OCI-M1 (cell line): ENCODE measurements around the gene DEFB124.
"Not testable (repeated sequence)": the region's sequence is repeated elsewhere in the genome, so short reads cannot be mapped to it uniquely, and the experiment has no call there.

Experiments
- DNase-seq: peaks from one replicate; lab custom pipeline; 2025; lab: John Stamatoyannopoulos, UW

DEFB124 gene

DNA sequence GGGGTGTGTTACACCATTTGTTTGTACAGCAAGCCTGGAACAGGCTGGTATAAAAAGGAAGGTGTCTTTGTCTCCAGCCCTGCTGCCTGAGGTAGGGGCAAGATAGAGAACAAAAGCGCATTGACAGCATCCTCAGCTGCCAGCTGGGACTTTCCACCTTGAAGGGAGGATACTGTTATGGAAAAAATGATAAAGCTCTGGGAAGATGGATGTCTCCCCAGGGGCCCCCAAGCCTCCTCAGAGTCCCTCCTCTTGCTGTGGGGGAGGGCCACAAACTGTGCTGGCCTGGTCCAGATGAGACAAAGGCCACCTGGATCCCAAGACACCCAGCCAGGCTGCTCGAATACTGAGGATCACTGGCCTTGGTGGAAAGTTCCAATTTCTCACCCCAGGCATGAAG is 13.2 kb upstream of the DEFB124 start:
- no peak for DNase-seq

DNA sequence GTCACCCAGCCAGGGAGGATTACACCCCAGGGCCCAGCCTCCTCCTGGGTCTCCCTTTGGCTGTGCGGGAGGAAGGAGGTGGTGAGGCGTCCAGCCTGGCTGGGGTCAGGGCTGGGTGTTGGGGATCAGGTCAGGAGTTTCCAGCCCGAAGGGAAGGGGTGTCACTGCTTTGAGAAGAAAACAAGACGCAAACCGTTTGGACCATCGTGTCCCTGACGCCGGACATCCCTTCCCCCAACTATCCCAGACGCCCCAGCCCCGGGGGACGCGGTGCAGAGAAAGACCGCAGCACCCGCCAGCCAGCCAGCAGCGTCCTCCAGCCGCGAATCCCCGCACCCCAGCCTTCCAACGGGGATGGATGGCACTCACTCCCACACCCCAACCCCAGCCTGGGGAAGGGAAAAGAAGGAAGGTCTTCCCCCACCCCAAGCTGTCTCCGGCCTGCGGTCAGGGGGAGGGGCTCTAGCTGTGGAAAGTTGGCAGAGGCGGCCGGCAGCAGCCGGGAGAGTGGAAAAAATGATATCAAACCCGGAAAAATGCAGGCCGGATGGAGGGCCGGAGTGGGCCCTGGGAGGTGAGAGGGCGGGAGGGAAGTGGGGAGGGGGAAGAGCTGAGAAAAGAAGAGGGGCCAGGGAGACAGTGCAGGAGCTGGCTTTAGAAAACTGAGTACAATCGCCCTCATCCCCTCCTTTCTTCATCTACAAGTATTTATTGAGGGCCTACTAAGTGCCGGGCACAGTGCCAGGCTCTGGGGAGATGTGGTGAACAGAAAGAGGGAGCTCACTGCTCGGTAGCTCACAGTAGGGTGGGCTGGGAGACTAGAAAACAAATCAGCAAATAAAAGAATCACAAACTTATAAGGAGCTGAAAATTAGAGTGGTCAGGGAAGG is 10.8 kb upstream of the DEFB124 start:
- peak; percentile 80 for DNase-seq

DNA sequence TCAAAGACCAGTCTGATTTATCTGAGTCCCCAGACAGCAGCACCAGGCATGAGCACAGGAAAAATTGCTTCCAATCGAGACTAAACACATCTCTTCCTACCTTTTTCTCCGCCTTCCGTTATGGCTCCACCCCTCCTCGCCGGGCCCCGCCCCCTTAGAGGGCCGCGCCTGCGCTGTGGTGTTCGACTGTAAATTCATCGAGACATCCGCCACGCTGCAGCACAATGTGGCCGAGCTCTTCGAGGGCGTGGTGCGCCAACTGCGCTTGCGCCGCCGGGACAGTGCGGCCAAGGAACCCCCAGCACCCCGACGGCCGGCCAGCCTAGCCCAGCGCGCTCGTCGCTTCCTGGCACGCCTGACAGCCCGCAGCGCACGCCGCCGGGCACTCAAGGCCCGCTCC is 9.1 kb upstream of the DEFB124 start:
- DNase-seq: no peak

DNA sequence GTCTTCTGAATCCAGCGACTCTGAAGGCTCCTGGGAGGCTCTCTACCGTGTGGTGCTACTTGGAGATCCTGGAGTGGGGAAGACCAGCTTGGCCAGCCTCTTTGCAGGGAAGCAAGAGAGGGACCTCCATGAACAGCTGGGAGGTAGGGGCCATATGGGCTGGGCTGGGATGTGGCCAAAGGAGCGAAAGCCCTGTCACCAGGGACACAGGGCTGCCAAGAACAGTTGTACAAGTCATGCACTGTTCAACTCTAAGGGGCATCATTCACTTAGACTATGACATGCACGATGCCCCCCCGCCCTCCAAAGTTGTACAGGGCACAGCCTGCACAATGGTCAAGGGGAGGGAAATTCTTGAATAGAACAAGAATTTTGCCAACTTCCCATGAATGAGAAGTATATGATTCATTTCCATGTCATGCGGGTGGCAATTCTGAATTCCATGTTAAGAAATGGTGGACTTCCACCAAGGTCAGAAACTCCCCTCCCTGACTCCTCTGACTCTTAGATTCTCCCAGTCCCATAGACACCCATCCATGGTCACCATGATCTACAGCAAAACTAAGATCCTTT is 1.8 kb upstream of the DEFB124 start:
- no peak for DNase-seq

DNA sequence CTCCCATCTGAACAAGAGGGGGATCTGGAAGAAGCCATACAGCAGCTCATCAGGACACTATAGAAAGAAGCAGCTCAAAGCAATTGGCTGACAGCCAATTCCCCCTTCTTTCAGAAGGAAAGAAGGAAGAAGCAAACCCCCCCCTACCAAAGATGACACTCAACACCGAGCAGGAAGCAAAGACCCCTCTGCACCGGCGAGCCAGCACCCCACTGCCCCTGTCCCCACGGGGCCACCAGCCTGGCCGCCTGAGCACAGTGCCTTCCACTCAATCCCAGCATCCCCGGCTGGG is 1.3 kb upstream of the DEFB124 start:
- DNase-seq: no peak

DNA sequence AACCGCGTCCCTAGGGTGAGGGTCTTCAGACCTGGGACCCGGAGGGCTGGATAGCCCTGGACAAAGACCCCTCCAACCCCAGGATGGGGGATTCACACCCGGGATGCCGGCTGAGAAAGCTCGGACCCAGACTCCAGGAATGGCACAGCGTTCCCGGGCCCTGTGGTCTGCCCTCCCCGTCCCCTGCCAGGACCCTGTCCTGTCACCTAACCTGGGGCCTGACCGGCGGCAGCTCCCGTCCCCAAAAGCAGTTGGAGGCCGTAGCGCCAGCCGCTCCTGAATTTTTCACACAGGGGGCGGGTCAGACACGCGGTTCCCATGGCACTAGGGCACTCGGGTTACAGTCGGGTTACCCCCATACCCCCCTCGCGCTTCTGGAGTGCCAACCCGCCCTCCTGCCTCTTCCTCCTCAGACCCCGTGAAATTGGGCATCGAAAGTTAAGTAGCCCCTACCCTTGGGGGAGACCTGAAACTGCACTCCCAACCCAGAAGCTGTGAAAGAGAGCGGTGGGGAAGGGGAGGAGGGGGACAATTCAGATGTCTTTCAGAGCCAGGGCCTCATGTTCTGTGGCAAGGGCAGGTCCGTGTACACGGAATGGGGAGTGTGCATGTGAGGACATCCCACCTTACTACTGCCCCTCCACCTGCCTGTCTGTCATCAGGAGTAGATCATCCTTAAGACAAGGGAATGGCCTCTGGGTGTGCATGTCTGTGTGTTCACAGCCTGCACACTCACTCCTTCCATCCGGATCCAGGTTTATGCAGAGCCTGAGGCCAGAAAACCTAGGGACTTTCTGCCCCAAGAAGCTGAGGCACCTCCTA is 756 bp upstream of the DEFB124 start:
- no peak for DNase-seq

DNA sequence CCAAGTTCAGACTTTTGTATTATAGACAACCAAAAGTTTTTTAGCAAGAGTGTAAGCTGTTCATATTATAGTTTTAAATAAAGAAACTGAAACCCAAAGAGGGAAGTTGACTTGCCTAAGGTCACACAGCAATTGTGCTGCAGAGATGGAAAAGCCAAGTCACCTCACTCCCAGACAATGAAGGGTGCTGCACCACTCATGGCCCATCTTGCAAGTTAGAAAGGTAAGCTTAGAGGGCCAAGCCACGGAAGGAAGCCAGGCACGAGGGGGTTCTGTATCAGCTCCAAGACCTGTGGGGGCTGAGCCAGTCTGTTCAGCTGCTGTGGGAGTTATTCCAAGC is 860 bp downstream of the DEFB124 start:
- DNase-seq: peak; percentile 35

DNA sequence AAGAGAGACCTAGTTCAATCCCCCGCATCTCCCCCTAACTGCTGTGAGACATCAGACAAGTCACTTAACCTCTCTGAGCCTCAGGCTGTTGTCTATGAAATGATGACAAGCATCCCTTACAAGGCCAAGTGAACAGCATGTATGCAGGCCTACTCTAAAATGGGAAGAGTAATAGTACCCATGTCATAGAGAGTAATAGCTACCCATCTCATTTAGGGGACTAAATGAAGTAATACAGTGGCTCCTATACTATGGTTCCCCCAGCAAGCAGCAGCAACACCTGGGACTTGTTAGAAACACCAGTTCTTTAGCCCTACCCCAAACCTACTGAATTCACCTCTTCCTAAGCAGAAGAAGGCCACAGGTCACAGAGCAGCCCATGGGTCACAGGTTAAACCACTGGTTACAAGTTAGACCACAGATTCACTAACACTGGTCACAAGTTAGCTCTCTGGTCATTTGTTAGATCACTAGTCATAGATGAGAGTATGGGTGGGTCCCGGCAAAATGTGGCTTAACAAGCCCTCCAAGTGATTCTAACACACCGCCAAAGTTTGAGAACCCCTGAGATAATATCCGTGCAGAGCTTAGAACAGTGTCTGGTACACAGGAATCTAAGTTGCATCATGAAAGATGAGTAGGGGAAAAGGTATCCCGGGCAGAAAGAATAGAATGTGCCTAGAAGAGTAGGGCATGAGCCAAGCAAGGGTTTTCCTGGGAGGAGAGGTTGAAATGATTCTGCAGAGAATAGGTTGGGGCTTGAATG is 1.4 kb downstream of the DEFB124 start:
- peak; percentile 35 for DNase-seq

DNA sequence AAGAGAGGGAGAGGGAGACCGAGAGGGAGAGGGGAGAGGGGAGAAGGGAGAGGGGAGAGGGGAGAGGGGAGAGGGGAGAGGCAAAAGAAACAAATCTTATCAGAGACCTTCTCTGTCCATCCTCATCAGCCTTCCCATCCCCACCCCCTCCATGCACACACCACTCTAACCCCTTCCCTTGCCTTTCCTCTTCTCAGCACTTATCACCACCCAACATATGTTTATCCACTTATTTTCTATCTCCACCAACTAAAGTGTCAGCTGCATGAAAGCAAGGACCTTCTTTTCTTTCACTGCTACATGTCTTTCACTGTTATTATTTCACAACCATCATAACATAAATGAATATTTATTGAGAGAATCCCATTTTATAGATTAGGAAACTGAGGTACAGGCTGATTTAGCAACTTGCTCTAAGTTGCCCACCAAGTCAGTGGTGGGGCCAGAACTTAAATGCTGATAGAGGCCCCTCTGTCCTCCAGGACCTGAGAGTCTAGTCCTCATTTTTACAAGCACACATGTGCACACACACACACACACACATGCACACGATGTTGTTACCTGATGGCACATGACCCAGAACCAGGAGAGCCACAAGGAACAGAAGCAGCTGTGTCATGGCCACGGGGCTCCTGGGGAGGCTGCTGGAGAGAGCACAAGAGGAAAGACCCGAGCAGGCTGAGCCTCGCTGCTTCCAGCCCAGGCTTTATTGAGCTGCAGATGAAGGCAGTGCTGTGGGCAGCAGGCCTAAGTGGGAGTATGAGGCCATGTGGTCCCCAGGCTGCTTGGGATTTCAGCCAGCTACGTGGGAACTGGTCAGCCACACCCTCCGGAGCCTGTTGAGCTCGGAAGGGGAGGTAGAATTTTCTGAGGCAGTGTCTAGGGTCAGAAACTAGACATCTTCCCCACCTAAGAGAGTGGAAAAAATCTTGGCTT is 2.3 kb downstream of the DEFB124 start:
- DNase-seq: peak; percentile 43

DNA sequence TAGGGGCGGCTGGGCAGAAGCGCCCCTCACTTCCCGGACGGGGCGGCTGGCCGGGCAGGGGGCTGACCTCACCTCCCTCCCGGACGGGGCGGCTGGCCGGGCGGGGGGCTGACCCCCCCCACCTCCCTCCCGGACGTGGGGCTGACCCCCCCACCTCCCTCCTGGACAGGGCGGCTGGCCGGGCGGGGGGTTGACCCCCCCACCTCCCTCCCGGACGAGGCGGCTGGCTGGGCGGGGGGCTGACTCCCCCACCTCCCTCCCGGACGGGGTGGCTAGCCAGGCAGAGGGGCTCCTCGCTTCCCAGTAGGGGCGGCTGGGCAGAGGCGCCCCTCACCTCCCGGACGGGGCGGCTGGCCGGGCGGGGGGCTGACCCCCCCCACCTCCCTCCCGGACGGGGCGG is 4.0 kb downstream of the DEFB124 start:
- not testable (repeated sequence) for DNase-seq

DNA sequence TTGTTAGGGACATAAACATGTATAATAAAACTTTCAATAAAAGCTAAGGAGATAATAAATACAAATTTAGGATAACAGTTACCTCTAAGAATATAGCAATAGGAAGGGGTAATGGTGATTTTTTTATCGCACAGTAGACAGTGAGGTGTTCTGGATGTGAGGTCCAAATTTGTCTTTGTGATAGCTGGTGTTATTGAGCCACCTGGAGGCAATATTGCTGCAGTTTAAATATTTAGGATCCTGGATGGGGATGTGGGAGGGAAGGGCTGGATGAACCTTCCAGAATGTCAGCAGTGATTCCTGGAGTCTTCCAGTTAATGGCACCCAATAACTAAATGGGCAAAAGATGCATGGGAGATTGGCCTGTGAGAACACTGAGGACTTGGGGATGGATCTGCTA is 20.6 kb downstream of the DEFB124 start:
- DNase-seq: no peak

DNA sequence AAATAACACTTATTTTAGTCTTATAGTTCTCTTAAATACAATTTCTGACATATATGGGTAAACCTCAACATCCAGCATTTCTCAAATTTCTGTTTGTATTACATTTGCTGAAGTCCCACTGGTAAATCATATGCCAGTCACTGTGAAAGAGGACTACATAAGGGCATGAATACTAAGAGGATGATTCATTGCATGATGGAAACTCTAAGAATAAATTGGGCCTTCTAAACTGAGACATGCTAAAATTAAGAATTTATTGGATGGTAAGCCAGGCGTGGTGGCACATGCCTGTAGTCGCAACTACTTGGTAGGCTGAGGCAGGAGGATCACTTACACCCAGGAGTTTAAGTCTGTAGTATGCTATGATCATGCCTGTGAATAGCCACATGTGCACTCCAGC is 22.4 kb downstream of the DEFB124 start:
- DNase-seq: no peak

DNA sequence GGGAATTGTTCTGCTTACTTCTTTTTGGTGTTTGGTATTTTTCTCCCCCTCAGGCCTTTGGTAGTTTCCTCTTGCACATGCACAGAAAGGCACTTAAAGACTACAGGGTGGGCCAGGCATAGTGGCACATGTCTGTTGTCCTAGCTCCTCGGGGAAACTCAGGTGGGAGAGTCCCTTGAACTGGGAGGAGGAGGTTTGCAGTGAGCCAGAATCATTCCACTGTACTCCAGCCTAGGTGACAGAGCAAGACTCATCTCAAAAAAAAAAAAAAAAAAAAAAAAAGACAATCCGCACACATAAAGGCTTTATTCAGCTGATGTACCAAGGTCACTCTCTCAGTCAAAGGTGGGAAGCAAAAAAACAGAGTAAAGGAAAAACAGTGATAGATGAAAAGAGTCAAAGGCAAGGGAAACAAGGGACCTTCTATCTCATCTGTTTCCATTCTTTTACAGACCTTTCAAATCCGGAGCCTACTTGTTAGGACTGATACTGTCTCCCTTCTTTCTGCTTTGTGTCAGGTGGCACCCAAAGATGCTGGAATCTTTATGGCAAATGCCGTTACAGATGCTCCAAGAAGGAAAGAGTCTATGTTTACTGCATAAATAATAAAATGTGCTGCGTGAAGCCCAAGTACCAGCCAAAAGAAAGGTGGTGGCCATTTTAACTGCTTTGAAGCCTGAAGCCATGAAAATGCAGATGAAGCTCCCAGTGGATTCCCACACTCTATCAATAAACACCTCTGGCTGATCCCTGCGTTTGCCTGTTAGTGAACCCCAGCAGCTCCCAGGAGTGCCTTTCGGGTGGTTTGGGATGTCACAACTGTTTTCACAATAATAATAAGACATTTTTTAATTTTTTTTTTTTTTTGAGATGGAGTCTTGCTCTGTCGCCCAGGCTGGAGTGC is 25.2 kb downstream of the DEFB124 start:
- no peak for DNase-seq

DNA sequence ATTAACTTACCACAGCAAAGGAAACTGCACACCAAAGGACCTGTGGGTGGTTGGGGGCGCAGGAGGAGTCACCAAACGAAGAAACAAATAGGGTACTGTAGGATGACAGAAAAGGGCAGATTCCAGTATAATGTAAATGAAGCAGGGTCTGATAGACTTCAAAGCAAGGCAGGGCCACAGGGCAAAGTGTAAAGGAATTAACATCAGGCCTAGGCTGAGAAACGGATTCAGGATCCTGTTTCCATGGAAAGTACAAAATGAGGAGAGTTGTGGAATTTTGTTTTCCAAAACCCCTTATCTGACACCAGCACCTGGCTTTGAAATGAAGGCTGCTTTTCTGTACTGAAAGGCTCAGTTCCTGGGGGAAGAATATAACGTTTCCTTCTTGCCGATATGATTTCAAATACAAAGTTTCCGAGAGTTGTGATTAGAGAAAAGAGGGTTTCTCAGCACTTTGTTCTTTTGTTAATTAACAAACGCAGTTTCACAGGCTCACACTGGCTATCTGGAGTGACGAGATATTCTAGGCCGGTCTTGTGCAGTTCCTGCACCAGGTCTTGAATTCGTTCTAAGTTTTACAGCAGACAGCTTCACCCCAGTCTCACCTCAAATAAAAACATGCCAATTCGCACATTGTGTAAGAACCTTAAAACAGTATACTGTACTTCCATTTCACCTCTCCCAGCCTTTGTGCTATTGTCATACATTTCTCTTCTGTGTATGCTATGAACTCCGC is 28.7 kb downstream of the DEFB124 start:
- DNase-seq: no peak

DNA sequence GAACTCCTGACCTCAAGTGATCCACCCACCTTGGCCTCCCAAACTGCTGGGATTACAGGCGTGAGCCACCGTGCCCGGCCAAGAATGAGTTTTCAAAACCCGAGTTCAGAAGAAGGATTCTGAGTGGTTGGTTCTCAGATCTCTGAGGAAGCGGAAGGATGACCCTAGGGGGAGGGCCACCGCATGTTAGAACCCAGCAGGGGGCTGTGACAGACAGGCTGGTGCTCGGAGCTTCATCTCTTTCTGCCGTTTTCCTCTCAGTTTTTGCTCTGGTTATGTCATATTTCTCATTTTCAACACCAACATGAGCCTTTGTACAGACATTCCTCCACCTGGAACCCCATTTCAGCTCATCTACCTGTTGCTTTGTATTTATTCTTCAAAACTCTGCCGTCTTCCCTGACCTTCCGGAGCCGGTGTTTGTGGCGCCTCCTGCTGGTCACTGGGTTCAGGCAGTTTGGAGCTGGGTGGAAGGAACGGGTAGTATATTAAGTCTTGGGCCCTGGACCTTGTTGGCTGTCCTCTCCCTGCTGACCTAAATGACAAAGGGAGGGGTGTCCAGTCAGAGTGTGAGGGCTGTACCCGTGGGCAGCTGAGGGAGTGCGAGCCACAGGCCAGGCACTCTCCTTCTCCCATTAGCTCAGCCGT is 34.8 kb downstream of the DEFB124 start, which contains the start of gene DEFB123:
TSS of gene DEFB123 (plus strand) at position 621 of the 648 bp plus-strand sequence. CDS start 67 bp downstream, outside the sequence.
- no peak for DNase-seq

DNA sequence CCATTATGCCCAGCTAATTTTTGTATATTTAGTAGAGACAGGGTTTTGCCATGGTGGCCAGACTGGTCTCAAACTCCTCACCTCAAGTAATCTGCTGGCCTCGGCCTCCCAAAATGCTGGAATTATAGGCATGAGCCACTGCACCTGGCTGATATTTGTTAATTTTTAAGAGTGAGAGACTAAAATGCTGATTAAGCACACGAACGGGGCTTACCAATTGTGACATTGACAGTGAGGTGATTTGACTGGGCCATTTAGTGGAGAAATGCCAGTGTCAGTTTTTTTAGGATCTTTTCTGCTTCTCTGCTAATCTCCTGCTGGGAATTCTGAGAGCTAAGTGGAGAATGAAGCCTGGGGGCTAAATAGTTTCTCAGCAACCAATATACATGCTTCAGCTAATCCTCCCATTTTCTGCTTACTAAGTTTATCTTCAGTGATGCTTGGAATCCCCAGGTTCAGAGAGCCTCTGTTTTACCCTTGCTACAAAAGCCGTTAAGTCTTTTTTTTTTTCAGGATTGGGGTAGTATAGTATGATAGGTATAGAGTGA is 44.3 kb downstream of the DEFB124 start:
- no peak for DNase-seq

DNA sequence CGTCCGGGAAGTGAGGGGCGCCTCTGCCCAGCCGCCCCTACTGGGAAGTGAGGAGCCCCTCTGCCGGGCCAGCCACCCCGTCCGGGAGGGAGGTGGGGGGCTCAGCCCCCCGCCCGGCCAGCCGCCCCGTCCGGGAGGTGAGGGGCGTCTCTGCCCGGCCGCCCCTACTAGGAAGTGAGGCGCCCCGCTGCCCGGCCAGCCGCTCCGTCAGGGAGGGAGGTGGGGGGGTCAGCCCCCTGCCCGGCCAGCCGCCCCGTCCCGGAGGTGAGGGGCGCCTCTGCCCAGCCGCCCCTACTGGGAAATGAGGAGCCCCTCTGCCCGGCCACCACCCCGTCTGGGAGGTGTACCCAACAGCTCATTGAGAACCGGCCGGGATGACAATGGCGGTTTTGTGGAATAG is 47.4 kb downstream of the DEFB124 start:
- DNase-seq: not testable (repeated sequence)

DNA sequence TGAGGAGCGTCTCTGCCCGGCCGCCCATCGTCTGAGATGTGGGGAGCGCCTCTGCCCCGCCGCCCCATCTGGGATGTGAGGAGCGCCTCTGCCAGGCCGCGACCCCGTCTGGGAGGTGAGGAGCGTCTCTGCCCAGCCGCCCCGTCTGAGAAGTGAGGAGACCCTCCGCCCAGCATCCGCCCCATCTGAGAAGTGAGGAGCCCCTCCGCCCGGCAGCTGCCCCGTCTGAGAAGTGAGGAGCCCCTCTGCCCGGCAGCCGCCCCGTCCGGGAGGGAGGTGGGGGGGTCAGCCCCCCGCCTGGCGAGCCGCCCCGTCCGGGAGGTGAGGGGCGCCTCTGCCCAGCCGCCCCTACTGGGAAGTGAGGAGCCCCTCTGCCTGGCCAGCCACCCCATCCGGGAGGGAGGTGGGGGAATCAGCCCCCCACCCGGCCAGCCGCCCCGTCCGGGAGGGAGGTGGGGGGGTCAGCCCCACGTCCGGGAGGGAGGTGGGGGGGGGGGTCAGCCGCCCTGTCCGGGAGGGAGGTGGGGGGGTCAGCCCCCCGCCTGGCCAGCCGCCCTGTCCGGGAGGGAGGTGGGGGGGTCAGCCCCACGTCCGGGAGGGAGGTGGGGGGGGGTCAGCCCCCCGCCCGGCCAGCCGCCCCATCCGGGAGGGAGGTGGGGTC is 47.9 kb downstream of the DEFB124 start:
- DNase-seq: not testable (repeated sequence)
